GM21619 (cell line): ENCODE data around the gene OR4K17.
"Not testable (repeated sequence)": the region's sequence is repeated elsewhere in the genome, so short reads cannot be mapped to it uniquely, and the experiment has no call there.

ENCODE experiments used
- ATAC-seq: cut with Tn5 transposase; IDR thresholded peaks from one replicate; pipeline ENCODE4 v1.9.1; 2021; ENCODE audit not compliant: unreplicated experiment

OR4K17 gene

GRCh38 chr14:20110438-20110837 is at the start of gene OR4K17:
Gene OR4K17, plus strand, starts transcription at chr14:20110739. Its CDS starts 6,761 bp downstream, at chr14:20117500.
- no peak for ATAC-seq

GRCh38 chr14:20092050-20092449 is 18.5 kb upstream of the OR4K17 start:
- ATAC-seq = no peak

- no peak for ATAC-seq
Observed at GRCh38 chr14:20093442-20093841, 17.1 kb upstream of the OR4K17 start.

GRCh38 chr14:20098926-20099770 is 11.4 kb upstream of the OR4K17 start:
- ATAC-seq = not testable (repeated sequence)

- no peak for ATAC-seq
Observed at GRCh38 chr14:20112321-20112720, 1.8 kb downstream of the OR4K17 start.

- no peak for ATAC-seq
Observed at GRCh38 chr14:20116748-20117147, 6.2 kb downstream of the OR4K17 start.

- ATAC-seq = no peak
Observed at GRCh38 chr14:20118795-20119194, 8.3 kb downstream of the OR4K17 start.

- no peak for ATAC-seq
Observed at GRCh38 chr14:20138520-20138919, 28.0 kb downstream of the OR4K17 start, which contains the start of gene OR4N5. Gene OR4N5, plus strand, starts transcription at chr14:20138820. Its CDS starts 4,916 bp downstream, at chr14:20143736.

DNA sequence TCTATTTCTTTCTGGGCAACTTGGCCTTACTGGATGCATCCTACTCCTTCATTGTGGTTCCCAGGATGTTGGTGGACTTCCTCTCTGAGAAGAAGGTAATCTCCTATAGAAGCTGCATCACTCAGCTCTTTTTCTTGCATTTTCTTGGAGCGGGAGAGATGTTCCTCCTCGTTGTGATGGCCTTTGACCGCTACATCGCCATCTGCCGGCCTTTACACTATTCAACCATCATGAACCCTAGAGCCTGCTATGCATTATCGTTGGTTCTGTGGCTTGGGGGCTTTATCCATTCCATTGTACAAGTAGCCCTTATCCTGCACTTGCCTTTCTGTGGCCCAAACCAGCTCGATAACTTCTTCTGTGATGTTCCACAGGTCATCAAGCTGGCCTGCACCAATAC is 33.4 kb downstream of the OR4K17 start:
- no peak for ATAC-seq

DNA sequence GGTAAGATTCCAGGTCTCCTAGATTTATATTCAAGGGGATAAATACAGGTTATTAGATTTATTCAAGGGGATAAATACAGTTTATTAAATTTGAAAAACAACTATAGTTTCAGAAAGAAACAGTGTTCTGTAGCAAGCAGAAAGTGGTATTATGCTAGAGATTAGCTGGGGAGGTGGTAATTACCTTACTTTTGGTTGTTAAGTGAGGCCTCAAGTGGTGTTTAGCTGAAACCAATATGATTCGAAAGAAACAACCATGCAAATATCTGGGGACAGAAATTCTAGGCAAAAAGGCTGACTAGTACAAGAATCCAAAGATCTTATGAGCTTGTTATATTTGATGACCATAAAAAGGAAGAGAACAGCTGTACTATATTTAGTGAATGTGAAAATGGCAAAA is 34.3 kb downstream of the OR4K17 start:
- ATAC-seq = no peak

GRCh38 chr14:20164462-20164861 is 53.9 kb downstream of the OR4K17 start:
- no peak for ATAC-seq

DNA sequence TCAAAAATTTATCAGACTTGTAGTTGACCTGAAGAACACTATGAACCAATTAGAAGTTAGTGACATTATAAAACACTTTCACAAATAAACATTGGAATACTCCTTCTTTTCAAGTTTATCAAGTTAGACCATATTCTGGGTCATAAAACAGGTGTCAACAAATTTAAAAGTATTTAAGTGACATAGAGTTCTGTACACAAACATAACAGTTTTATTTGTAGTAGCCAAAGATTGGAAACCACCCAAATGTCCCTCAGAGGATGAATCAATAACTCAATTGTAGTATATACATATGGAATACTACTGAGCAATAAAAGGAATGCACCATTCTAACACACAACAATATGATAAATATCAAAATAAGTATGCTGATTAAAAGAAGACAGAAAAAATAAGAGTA is 56.6 kb downstream of the OR4K17 start:
- no peak for ATAC-seq

DNA sequence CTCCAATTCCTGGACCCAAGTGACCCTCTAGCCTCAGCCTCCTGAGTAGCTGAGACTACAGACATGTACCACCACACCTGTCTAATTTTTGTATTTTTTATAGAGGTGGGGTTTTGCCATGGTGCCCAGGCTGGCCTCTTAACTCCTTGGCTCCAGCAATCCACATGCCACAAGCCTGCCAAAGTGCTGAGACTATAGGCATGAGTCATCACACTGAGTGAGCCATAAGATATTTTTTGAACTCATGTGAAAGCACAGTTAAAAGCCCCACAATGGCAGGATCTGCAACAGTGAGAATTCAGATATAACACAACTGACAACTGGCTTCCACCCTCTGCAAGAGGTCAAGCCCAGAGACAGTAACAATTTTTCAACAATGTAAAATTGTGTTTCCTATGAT is 59.3 kb downstream of the OR4K17 start:
- not testable (repeated sequence) for ATAC-seq
